ENCODE results near the gene FRMPD2. TPM values are rescaled to one million over a fixed set of nuclear protein-coding genes. Genes with fewer than 3 reads are reported as not detected.

Gene FRMPD2
- total and polyA plus RNA-seq, 2 donors (not counting 3 experiments of a cell fraction or from before 2014, with no cell fraction given): 0.42 TPM; not detected in 1

DNA sequence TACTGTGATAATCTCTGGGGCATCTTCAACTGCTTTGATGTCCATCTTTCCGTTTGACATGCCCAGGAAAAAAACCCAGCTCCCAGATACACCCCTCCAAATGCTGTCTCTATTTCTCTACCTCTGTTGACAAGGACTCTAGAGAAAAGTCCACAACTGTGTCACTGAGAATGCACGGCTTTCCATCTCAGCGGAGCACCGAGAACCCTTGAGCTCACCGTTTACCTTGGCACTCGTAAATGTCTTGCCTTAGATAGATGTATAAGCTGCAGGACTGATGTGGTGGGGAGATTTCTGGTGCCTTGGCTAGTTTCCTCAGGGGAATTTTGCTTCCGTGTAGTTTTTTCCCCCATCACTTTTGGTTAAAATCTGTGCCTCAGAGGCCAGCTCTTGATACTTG, 24.6 kb upstream of the FRMPD2 start:
- Histone ChIP-seq H3K4me3 (replicated peaks in 1 of 3; ENCODE audit: insufficient read depth in 1 of 3, low read depth in 1 of 3, low read length in 3 of 3) (no peak overlapping the region), H4K20me1 (replicated peaks; ENCODE audit: control insufficient read depth, extremely low read depth, insufficient read depth, low read length) (no peaks in the 10 kb centered on the region), H3K9me3 (replicated peaks; ENCODE audit: control insufficient read depth, insufficient read depth, low read length) (no peaks in the 10 kb centered on the region), H3K79me2 (ENCODE audit: control insufficient read depth, insufficient read depth, low read length) (no peaks in the 10 kb centered on the region), H3K4me2 (ENCODE audit: insufficient read depth, low read length) (no peak overlapping the region), H3K27ac (ENCODE audit: insufficient read depth, low read depth, low read length) (no peak overlapping the region), H3K27me3 (ENCODE audit: control insufficient read depth in 2 of 2, insufficient read depth in 2 of 2, low read length in 2 of 2) (peaks cover 16 to 19% of the 10 kb centered on the region in 2 experiments), H3K9ac (replicated peaks; ENCODE audit: extremely low read depth, insufficient read depth, low read length) (no peak overlapping the region), H3K9me1 (replicated peaks; ENCODE audit: control insufficient read depth, extremely low read depth, insufficient read depth, low read length) (no peaks in the 10 kb centered on the region), H3K4me1 (ENCODE audit: control insufficient read depth, extremely low read depth, insufficient read depth, low read length) (no peaks in the 10 kb centered on the region), H3K36me3 (ENCODE audit: control insufficient read depth in 2 of 2, extremely low read depth in 1 of 2, insufficient read depth in 2 of 2, low read length in 2 of 2) (no peaks in the 10 kb centered on the region), H2AFZ (ENCODE audit: low read depth, low read length) (no peak overlapping the region)
- dilution Hi-C loops (cut with MboI; ENCODE audit: extremely low pct_ligation_motif_present, low sequenced_read_pairs) (no loop called here), intact Hi-C loops (cut with micrococcal nuclease) (no loop called here)
- no TSS peak for BruUV-seq (replicated peaks)
- DNase-seq (ENCODE audit: low read depth, low spot score) (no peak), FAIRE-seq (no peak)
- ChIA-PET POLR2A (no interaction called here), CTCF (no interaction called here)
- TF ChIP-seq JUN (IDR thresholded peaks at IDR 0.05; ENCODE audit: borderline replicate concordance, insufficient read depth, insufficient read length, low read depth) (no peak), EZH2 (IDR thresholded peaks at IDR 0.05; ENCODE audit: borderline replicate concordance, low read depth, low read length, severe bottlenecking) (no peak), GATA2 (IDR thresholded peaks at IDR 0.05; ENCODE audit: insufficient read depth, insufficient read length, low read depth, low read length) (no peak), POLR2A (IDR thresholded peaks at IDR 0.05; ENCODE audit: low read depth, low read length) (no peak), POLR2AphosphoS5 (IDR thresholded peaks at IDR 0.05; ENCODE audit: insufficient read depth, low read depth, low read length) (no peak), FOS (IDR thresholded peaks at IDR 0.05; ENCODE audit: borderline replicate concordance, insufficient read depth, low read length) (no peak), MYC (IDR thresholded peaks at IDR 0.05; ENCODE audit: low read depth, low read length) (no peak)
- TF ChIP-seq, protein P1, sequence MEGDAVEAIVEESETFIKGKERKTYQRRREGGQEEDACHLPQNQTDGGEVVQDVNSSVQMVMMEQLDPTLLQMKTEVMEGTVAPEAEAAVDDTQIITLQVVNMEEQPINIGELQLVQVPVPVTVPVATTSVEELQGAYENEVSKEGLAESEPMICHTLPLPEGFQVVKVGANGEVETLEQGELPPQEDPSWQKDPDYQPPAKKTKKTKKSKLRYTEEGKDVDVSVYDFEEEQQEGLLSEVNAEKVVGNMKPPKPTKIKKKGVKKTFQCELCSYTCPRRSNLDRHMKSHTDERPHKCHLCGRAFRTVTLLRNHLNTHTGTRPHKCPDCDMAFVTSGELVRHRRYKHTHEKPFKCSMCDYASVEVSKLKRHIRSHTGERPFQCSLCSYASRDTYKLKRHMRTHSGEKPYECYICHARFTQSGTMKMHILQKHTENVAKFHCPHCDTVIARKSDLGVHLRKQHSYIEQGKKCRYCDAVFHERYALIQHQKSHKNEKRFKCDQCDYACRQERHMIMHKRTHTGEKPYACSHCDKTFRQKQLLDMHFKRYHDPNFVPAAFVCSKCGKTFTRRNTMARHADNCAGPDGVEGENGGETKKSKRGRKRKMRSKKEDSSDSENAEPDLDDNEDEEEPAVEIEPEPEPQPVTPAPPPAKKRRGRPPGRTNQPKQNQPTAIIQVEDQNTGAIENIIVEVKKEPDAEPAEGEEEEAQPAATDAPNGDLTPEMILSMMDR (IDR thresholded peaks at IDR 0.05; ENCODE audit: extremely low read depth in 1 of 2, insufficient read depth in 1 of 2, low read depth in 1 of 2, low read length in 2 of 2): no peak
- TF ChIP-seq, protein P2, sequence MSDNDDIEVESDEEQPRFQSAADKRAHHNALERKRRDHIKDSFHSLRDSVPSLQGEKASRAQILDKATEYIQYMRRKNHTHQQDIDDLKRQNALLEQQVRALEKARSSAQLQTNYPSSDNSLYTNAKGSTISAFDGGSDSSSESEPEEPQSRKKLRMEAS (IDR thresholded peaks at IDR 0.05; ENCODE audit: insufficient read depth, insufficient read length): no peak

All from endothelial cell of umbilical vein (primary cell).